B cell (primary cell): Measurements from ENCODE around the gene EEFSEC.

Experiments used
- EZH2 ChIP-seq: IDR thresholded peaks from 2 replicates; pipeline ENCODE4 v1.6.1; 2012; ENCODE audit warnings: borderline replicate concordance, low read depth, mild to moderate bottlenecking, moderate library complexity, low read length; ENCODE audit not compliant: insufficient read depth, poor library complexity, severe bottlenecking
- TF ChIP-seq, protein P1 (sequence below): fragments of 200-600 bp; IDR thresholded peaks from one replicate; pipeline ENCODE4 v1.8.0; 2022; ENCODE audit warnings: antibody characterized with exemption, mild to moderate bottlenecking

DNA sequence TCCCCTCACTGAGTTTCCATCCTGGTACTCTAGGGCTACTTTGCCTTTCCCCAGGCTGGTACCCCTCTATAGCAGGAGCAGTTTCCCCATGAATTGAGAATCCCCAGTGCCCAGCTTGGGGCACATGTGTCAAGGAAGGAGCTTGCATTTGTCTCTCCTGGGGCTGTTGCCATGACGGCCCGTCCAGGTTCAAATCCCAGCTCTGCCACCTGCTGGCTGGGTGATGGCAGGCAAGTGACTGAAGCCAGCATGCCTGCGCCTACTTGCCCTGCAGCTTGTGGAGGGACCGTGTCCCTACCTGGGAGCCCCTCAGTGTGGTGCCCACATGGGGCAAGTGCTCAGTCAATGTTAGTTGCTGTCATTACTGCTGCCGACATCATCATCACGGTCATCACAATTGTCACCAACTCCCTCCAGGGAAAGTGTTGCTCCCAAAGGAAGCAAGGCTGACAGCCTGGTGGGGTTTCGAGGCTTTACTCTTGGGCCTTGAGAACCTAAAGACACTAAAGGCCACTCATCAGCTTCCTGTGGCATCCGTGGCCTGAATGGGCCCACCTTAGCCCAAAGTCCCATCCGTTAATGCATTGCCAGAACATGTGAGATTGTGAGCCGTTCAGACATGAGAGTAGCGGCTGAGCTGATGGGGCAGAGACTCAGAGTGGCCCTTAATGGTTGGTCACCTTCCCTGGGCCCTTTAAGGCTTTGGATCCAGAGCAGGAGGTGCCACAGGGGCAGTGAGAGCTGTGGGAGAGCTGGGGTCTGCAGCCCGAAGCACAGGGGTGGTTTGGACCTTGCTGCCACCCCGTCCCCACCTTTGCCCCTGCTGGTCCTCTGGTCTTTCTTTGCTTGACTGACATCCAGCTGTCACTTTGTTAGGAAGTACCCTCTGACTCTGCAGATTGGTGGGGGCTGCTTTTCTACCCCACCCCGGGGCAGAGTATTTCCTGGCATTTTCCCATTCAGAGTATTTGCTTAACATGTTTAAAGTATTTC lies 169.0 kb downstream of the EEFSEC start:
- TF ChIP-seq, protein P1, sequence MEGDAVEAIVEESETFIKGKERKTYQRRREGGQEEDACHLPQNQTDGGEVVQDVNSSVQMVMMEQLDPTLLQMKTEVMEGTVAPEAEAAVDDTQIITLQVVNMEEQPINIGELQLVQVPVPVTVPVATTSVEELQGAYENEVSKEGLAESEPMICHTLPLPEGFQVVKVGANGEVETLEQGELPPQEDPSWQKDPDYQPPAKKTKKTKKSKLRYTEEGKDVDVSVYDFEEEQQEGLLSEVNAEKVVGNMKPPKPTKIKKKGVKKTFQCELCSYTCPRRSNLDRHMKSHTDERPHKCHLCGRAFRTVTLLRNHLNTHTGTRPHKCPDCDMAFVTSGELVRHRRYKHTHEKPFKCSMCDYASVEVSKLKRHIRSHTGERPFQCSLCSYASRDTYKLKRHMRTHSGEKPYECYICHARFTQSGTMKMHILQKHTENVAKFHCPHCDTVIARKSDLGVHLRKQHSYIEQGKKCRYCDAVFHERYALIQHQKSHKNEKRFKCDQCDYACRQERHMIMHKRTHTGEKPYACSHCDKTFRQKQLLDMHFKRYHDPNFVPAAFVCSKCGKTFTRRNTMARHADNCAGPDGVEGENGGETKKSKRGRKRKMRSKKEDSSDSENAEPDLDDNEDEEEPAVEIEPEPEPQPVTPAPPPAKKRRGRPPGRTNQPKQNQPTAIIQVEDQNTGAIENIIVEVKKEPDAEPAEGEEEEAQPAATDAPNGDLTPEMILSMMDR: no peak
- TF ChIP-seq EZH2: no peak
